ENCODE data around the gene BTBD8.

BTBD8 gene

GRCh38 chr1:92184632-92185031 is 104.5 kb downstream of the BTBD8 start:
- no peak for DNase-seq (ENCODE audit: low read depth)
- no peak for TF ChIP-seq CTCF (IDR thresholded peaks at IDR 0.05; ENCODE audit: insufficient read depth, low read depth, low read length, missing control alignments)
- H3K4me3 ChIP-seq (ENCODE audit: low read depth, low read length) = no peak overlapping the region

- no peak for DNase-seq (ENCODE audit: low read depth)
- no peak for TF ChIP-seq CTCF (IDR thresholded peaks at IDR 0.05; ENCODE audit: insufficient read depth, low read depth, low read length, missing control alignments)
- no peak overlapping the region for H3K4me3 ChIP-seq (ENCODE audit: low read depth, low read length)
These were observed 105.9 kb downstream of the BTBD8 start for GRCh38 chr1:92186081-92186480.

- DNase-seq (ENCODE audit: low read depth) = no peak
- no peak overlapping the region for H3K4me3 ChIP-seq (ENCODE audit: low read depth, low read length)
- TF ChIP-seq CTCF (IDR thresholded peaks at IDR 0.05; ENCODE audit: insufficient read depth, low read depth, low read length, missing control alignments) = no peak
These were observed 108.5 kb downstream of the BTBD8 start for GRCh38 chr1:92188436-92189255.

DNA sequence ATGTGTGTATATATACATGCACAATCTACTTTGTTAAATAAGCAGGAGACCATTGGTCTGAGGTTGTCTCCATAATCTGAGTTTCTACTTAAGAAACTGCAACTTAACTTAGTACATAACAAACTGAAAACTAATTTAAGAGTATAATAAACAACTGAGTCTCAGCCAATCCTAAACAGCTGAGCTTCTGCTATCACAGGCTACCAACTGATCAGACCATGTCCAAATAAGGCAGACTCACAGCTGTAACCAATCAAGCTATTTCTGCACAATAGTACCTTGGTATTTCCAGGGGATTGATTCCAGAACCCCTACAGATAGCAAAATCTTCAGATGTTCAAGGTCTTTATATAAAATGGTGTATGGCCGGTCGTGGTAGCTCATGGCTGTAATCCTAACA is 111.6 kb downstream of the BTBD8 start:
- no peak overlapping the region for H3K4me3 ChIP-seq (ENCODE audit: low read depth, low read length)
- DNase-seq (ENCODE audit: low read depth) = no peak
- TF ChIP-seq CTCF (IDR thresholded peaks at IDR 0.05; ENCODE audit: insufficient read depth, low read depth, low read length, missing control alignments) = no peak

DNA sequence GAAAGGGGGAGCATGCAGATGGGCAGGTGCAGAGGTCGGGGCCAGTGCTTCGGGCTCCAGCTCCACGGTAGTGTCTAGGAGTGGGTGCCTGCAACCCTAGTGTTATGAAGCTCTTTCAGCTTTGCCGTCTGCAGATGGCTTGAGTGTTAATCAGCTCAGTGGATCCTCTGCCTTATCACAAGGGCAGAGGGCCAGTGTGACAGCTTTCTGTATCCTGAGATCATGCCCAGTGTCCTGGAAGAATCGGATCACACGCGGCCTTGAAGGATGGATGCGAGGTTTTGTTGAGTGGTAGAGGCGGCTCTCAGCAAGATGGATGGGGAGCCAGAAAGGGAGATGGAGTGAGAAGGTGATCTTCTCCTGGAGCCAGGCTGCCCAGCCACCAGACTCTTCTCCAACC is 112.1 kb downstream of the BTBD8 start:
- TF ChIP-seq CTCF (IDR thresholded peaks at IDR 0.05; ENCODE audit: insufficient read depth, low read depth, low read length, missing control alignments) = no peak
- no peak for DNase-seq (ENCODE audit: low read depth)
- H3K4me3 ChIP-seq (ENCODE audit: low read depth, low read length) = no peak overlapping the region

DNA sequence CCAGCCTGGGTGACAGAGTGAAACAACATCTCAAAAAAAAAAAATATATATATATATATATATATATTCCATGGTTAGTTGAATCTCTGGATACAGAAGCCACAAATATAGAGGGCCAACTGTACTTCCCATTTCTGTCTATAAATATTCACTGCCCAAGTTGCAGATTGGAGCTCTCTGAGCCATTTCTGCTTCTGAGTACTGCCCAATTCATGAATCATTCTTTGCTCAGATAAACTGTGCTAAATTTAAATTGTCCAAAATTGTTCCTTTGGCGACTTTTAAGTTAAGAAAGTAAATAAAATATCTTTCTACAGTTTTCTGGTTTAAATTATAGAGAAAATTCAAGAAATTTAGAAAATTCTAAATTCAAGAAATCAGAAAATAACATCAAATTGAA is 114.4 kb downstream of the BTBD8 start:
- TF ChIP-seq CTCF (IDR thresholded peaks at IDR 0.05; ENCODE audit: insufficient read depth, low read depth, low read length, missing control alignments) = no peak

DNA sequence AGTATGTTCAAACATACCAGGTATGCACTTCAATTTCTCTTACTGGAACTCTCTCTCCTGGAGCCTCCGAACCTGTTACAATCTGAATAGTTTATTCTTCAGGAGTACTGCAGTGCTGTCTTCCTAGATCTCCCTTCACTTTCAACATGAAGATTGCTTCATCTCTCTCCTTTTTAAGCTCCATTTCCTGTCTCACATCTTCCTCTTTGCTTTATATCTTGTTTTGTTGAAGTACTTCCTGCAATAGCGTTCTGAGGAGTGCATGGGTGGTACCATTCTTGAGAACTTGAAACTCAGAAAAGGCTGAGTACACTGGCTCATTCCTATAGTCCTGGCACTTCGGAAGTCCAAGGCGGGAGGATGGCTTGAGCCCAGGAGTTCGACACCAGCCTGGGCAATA is 121.8 kb downstream of the BTBD8 start:
- DNase-seq (ENCODE audit: low read depth) = no peak
- H3K4me3 ChIP-seq (ENCODE audit: low read depth, low read length) = no peak overlapping the region
- no peak for TF ChIP-seq CTCF (IDR thresholded peaks at IDR 0.05; ENCODE audit: insufficient read depth, low read depth, low read length, missing control alignments)

More for the DNA sequence above, 114.4 kb downstream of the BTBD8 start:
- no peak overlapping the region for H3K4me3 ChIP-seq (ENCODE audit: low read depth, low read length)
- DNase-seq (ENCODE audit: low read depth) = no peak
